GM23248 (cell line): ENCODE data around the gene TMEM108. TPM values are rescaled to one million over a fixed set of nuclear protein-coding genes. Genes with fewer than 3 reads are reported as not detected.

Source experiments
- DNase-seq: peaks from one replicate; pipeline ENCODE4 v3.0.0-alpha.2; 2015
- H2AFZ ChIP-seq: fragments of 200-600 bp; sonication (generic); 2 replicates; pipeline ENCODE4 v1.6.1; 2016; ENCODE audit warnings: antibody characterized with exemption
- H3F3A ChIP-seq: fragments of 200-600 bp; sonication (generic); 2 replicates; pipeline ENCODE4 v1.6.1; 2016; ENCODE audit warnings: mild to moderate bottlenecking, antibody characterized with exemption, mixed run types; ENCODE audit not compliant: insufficient read depth
- H3K27ac ChIP-seq: fragments of 200-600 bp; sonication (generic); 2 replicates; pipeline ENCODE4 v1.5.1; 2016; ENCODE audit warnings: mild to moderate bottlenecking
- H3K27me3 ChIP-seq: fragments of 200-600 bp; sonication (generic); replicated peaks from 2 replicates; pipeline ENCODE4 v1.6.1; 2016; ENCODE audit warnings: mild to moderate bottlenecking; ENCODE audit not compliant: insufficient read depth
- H3K36me3 ChIP-seq: fragments of 200-600 bp; sonication (generic); 2 replicates; pipeline ENCODE4 v1.6.1; 2016; ENCODE audit warnings: low read depth, mild to moderate bottlenecking
- H3K4me1 ChIP-seq: fragments of 200-600 bp; sonication (generic); 2 replicates; pipeline ENCODE4 v1.6.1; 2016; ENCODE audit warnings: mild to moderate bottlenecking; ENCODE audit not compliant: insufficient read depth
- H3K4me2 ChIP-seq: fragments of 200-600 bp; sonication (generic); one replicate; pipeline ENCODE4 v1.6.1; 2016; ENCODE audit warnings: mild to moderate bottlenecking; ENCODE audit not compliant: unreplicated experiment
- H3K4me3 ChIP-seq: fragments of 200-600 bp; sonication (generic); 2 replicates; pipeline ENCODE4 v1.5.1; 2016; ENCODE audit warnings: mild to moderate bottlenecking
- H3K79me2 ChIP-seq: fragments of 200-600 bp; sonication (generic); 2 replicates; pipeline ENCODE4 v1.6.1; 2016; ENCODE audit warnings: mild to moderate bottlenecking; ENCODE audit not compliant: insufficient read depth
- H3K9ac ChIP-seq: fragments of 200-600 bp; sonication (generic); 2 replicates; pipeline ENCODE4 v1.6.1; 2016; ENCODE audit warnings: mild to moderate bottlenecking
- H3K9me2 ChIP-seq: fragments of 200-600 bp; sonication (generic); 2 replicates; pipeline ENCODE4 v1.6.1; 2016; ENCODE audit warnings: mixed run types, mild to moderate bottlenecking, moderate library complexity; ENCODE audit not compliant: insufficient read depth
- H3K9me3 ChIP-seq: fragments of 200-600 bp; sonication (generic); one replicate; pipeline ENCODE4 v1.6.1; 2017; ENCODE audit warnings: low read depth
- H4K20me1 ChIP-seq: fragments of 200-600 bp; sonication (generic); 2 replicates; pipeline ENCODE4 v1.6.0; 2016; ENCODE audit not compliant: insufficient read depth
- EZH2 ChIP-seq: fragments of 200-600 bp; sonication (generic); IDR thresholded peaks from 2 replicates; pipeline ENCODE4 v1.6.1; 2018; ENCODE audit warnings: antibody characterized with exemption, mild to moderate bottlenecking; ENCODE audit not compliant: insufficient read depth, poor library complexity, severe bottlenecking
- EZH2phosphoT487 ChIP-seq: fragments of 200-600 bp; sonication (generic); IDR thresholded peaks from 2 replicates; pipeline ENCODE4 v1.6.1; 2018; ENCODE audit warnings: antibody characterized with exemption, moderate library complexity, mild to moderate bottlenecking, low read depth; ENCODE audit not compliant: insufficient read depth
- WGBS, 2 experiments: methylation state at CpG; one replicate each; pipeline ENCODE4 v1.1.6; 2015 to 2017; ENCODE audit warnings: low lambda C conversion rate in 2 of 2, low coverage in 1 of 2; ENCODE audit errors: missing lambda C conversion rate in 2 of 2; 5-methylcytosine and 5-hydroxymethylcytosine counted together
- in situ Hi-C: fragments of 300-500 bp; cut with MboI; formaldehyde crosslinking; loops from 2 replicates; pipeline ENCODE4 v1.15.0; 2020
- polyA plus RNA-seq: library from polyadenylated mRNA; unstranded; fragments of >200 nt; fragmentation: Nextera tagmentation; extraction: Ambion mirVana; gene quantifications from 2 replicates; pipeline ENCODE4 v1.2.1, GENCODE V29; 2016
- total RNA-seq: library from RNA; depleted of rRNA; stranded (reverse); fragments of >200 nt; shearing (Covaris generic); gene quantifications from 2 replicates; pipeline ENCODE4 v1.2.3, GENCODE V29; 2014

TMEM108 gene
- total and polyA plus RNA-seq, 2 experiments from 2014 or later = not detected

GRCh38 chr3:133021206-133021605, 17.0 kb upstream of the TMEM108 start:
- in situ Hi-C loops = no loop called here
- H3K27me3 ChIP-seq = no peaks in the 10 kb centered on the region
- no peaks in the 10 kb centered on the region for H3F3A ChIP-seq
- no peaks in the 10 kb centered on the region for H3K9me3 ChIP-seq
- no peak overlapping the region for H3K4me2 ChIP-seq
- DNase-seq = no peak
- no peak for TF ChIP-seq EZH2phosphoT487
- no peak for TF ChIP-seq EZH2
- no peaks in the 10 kb centered on the region for H3K79me2 ChIP-seq
- no peaks in the 10 kb centered on the region for H3K9me2 ChIP-seq
- no peak overlapping the region for H3K27ac ChIP-seq
- H2AFZ ChIP-seq = no peak overlapping the region
- H3K36me3 ChIP-seq = no peaks in the 10 kb centered on the region
- no peak overlapping the region for H3K9ac ChIP-seq
- H4K20me1 ChIP-seq = no peaks in the 10 kb centered on the region
- WGBS, 2 experiments = 44 to 50% methylated on average over 2 of the region's 2 CpGs
- no peak overlapping the region for H3K4me3 ChIP-seq
- no peaks in the 10 kb centered on the region for H3K4me1 ChIP-seq

- Histone ChIP-seq H3K4me2 (no peak overlapping the region), H3F3A (no peaks in the 10 kb centered on the region), H2AFZ (no peak overlapping the region), H3K36me3 (no peaks in the 10 kb centered on the region), H3K9me2 (no peaks in the 10 kb centered on the region), H3K79me2 (no peaks in the 10 kb centered on the region), H3K27ac (no peak overlapping the region), H3K4me1 (no peaks in the 10 kb centered on the region), H3K9ac (no peak overlapping the region), H3K27me3 (no peaks in the 10 kb centered on the region), H4K20me1 (no peaks in the 10 kb centered on the region), H3K9me3 (no peaks in the 10 kb centered on the region), H3K4me3 (no peak overlapping the region)
- DNase-seq = no peak
- TF ChIP-seq EZH2 (no peak), EZH2phosphoT487 (no peak)
- WGBS, 2 experiments = 63 to 70% methylated on average over 1 of the region's 1 CpG
- in situ Hi-C loops = no loop called here
Observed at GRCh38 chr3:133023362-133023761, 14.8 kb upstream of the TMEM108 start.

GRCh38 chr3:133025546-133025945, 12.6 kb upstream of the TMEM108 start:
- TF ChIP-seq EZH2phosphoT487 = no peak
- TF ChIP-seq EZH2 = no peak
- Histone ChIP-seq H3K9me2 (no peaks in the 10 kb centered on the region), H3K4me1 (no peaks in the 10 kb centered on the region), H3K4me2 (no peak overlapping the region), H3K9ac (no peak overlapping the region), H2AFZ (no peak overlapping the region), H4K20me1 (no peaks in the 10 kb centered on the region), H3K27me3 (0 out of 2 replicates have a peak, but pooled peaks cover 8% of the 10 kb centered on the region), H3F3A (no peaks in the 10 kb centered on the region), H3K79me2 (no peaks in the 10 kb centered on the region), H3K27ac (no peak overlapping the region), H3K9me3 (no peaks in the 10 kb centered on the region), H3K4me3 (no peak overlapping the region), H3K36me3 (no peaks in the 10 kb centered on the region)
- in situ Hi-C loops = no loop called here
- WGBS, 2 experiments = 17 to 18% methylated on average over 3 of the region's 3 CpGs
- no peak for DNase-seq

- in situ Hi-C loops = no loop called here
- WGBS, 2 experiments = 30 to 32% methylated on average over 3 of the region's 3 CpGs
Observed at GRCh38 chr3:133032301-133032700, 5.9 kb upstream of the TMEM108 start.

GRCh38 chr3:133037436-133037835, 755 bp upstream of the TMEM108 start:
- H2AFZ ChIP-seq = peak overlapping the region; percentile 28; the same call in 1 of the 2 replicates
- WGBS, 2 experiments = 61 to 62% methylated on average over 9 of the region's 9 CpGs
- H3K4me3 ChIP-seq = no peak overlapping the region
- no peaks in the 10 kb centered on the region for H3K4me1 ChIP-seq
- no peaks in the 10 kb centered on the region for H3K79me2 ChIP-seq
- no peak overlapping the region for H3K4me2 ChIP-seq
- DNase-seq = no peak
- H3K9me3 ChIP-seq = no peaks in the 10 kb centered on the region
- in situ Hi-C loops = no loop called here
- TF ChIP-seq EZH2 (no peak), EZH2phosphoT487 (no peak)
- no peak overlapping the region for H3K9ac ChIP-seq
- H3K27ac ChIP-seq = no peak overlapping the region
- H3F3A ChIP-seq = no peaks in the 10 kb centered on the region
- H3K36me3 ChIP-seq = no peaks in the 10 kb centered on the region
- no peaks in the 10 kb centered on the region for H3K9me2 ChIP-seq
- peaks cover 69% of the 10 kb centered on the region for H3K27me3 ChIP-seq
- no peaks in the 10 kb centered on the region for H4K20me1 ChIP-seq

More at GRCh38 chr3:133032301-133032700, 5.9 kb upstream of the TMEM108 start:
- Histone ChIP-seq H3K9me3 (no peaks in the 10 kb centered on the region), H3K27ac (no peak overlapping the region), H3K4me3 (no peak overlapping the region), H3F3A (no peaks in the 10 kb centered on the region), H4K20me1 (no peaks in the 10 kb centered on the region), H3K36me3 (no peaks in the 10 kb centered on the region), H3K79me2 (no peaks in the 10 kb centered on the region), H3K4me2 (no peak overlapping the region), H3K9me2 (no peaks in the 10 kb centered on the region), H3K27me3 (peaks cover 33% of the 10 kb centered on the region), H3K9ac (no peak overlapping the region), H3K4me1 (no peaks in the 10 kb centered on the region), H2AFZ (no peak overlapping the region)
- DNase-seq = no peak
- TF ChIP-seq EZH2 = no peak
- no peak for TF ChIP-seq EZH2phosphoT487
